GM12874 (cell line): ENCODE results near the gene GRIN2C.

Source experiments
- CTCF ChIP-seq: IDR thresholded peaks from 2 replicates; pipeline ENCODE4 v1.5.1; 2011; ENCODE audit warnings: low read depth, mild to moderate bottlenecking, control low read depth, low read length, moderate library complexity; ENCODE audit not compliant: insufficient read depth

Gene GRIN2C

GRCh38 chr17:74852237-74853047, 7.2 kb downstream of the GRIN2C start:
- TF ChIP-seq CTCF: no peak

GRCh38 chr17:74851612-74852236, 8.0 kb downstream of the GRIN2C start:
- no peak for TF ChIP-seq CTCF

DNA sequence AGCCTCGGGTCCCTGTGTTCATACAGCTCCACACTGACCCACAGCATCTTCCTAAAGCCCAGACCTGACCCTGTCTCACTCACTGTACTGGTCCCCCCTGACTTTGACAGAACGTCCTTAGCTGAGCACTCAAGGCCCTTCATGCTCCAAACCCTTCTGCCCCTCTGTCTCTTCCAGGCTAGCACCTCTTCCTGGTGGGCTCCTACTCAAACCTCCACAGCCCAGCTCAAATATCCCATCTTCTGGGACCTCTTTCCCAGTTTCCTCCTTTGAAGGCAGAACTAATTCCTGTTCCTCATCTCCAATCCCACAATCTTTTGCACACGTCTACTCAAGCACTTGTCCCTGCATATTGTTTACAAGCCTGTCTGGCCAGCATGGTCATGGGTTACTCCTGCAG, 8.8 kb downstream of the GRIN2C start:
- TF ChIP-seq CTCF: no peak

DNA sequence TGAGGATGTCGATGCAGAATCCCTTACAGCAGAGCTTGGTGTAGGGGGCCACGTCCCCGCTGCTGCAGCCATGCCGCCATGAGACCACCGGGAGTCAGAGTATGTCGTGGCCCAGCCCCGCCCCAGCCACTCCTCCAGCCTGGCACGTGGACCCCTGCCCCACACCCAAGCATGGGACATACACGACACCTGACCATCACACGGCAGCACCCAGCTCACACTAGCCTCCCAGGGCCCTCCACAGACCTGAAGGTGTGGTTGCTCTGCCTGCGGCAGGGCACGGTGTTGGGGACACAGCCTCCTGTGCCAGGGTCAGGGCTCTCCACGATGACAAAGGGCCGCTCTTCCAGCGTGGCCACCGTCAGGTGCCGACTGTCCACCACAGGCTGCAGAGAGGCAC, 9.4 kb downstream of the GRIN2C start:
- no peak for TF ChIP-seq CTCF

GRCh38 chr17:74848656-74849399, 10.9 kb downstream of the GRIN2C start:
- TF ChIP-seq CTCF: no peak

- no peak for TF ChIP-seq CTCF
Observed at GRCh38 chr17:74846621-74847020, 13.1 kb downstream of the GRIN2C start.

GRCh38 chr17:74843352-74843627, 16.4 kb downstream of the GRIN2C start:
- no peak for TF ChIP-seq CTCF
